BJ (cell line): ENCODE results near the gene LINC01488. TPM values are rescaled to one million over a fixed set of nuclear protein-coding genes. Genes with fewer than 3 reads are reported as not detected.

Experiments
- CTCF ChIA-PET: fragments of 350-600 bp; formaldehyde crosslinking; extraction: SDS; loops from one replicate; lab custom pipeline; 2021; ENCODE audit warnings: antibody characterized with exemption, inconsistent platforms; lab: Yijun Ruan, JAX
- POLR2A ChIA-PET: fragments of 300-600 bp; sonication (Branson Sonifier 250); formaldehyde crosslinking; extraction: SDS; loops from one replicate; lab custom pipeline; 2021; ENCODE audit warnings: antibody characterized with exemption; lab: Charles Lee
- DNase-seq: peaks from one replicate; pipeline ENCODE4 v3.0.0-alpha.2; 2011; ENCODE audit warnings: low read depth
- H3K27me3 ChIP-seq: 2 replicates; pipeline ENCODE4 v1.6.0; 2011; ENCODE audit warnings: low read length; ENCODE audit not compliant: control insufficient read depth, insufficient read depth
- H3K36me3 ChIP-seq: 2 replicates; pipeline ENCODE4 v1.5.1; 2011; ENCODE audit warnings: low read length; ENCODE audit not compliant: control insufficient read depth, insufficient read depth
- H3K4me3 ChIP-seq: 2 replicates; pipeline ENCODE4 v1.5.1; 2011; ENCODE audit warnings: low read depth, mild to moderate bottlenecking, control low read depth, low read length
- CTCF ChIP-seq: IDR thresholded peaks from 2 replicates; pipeline ENCODE4 v1.5.1; 2011; ENCODE audit warnings: low read depth, mild to moderate bottlenecking, control low read depth, inconsistent platforms, low read length, moderate library complexity; ENCODE audit not compliant: insufficient read depth
- polyA plus RNA-seq: library from polyadenylated mRNA; depleted of rRNA; stranded (reverse); fragments of >200 nt; gene quantifications from 2 replicates; pipeline ENCODE4 v1.2.3, GENCODE V29; 2011

LINC01488 gene
- polyA plus RNA-seq, 1 experiment: not detected

DNA sequence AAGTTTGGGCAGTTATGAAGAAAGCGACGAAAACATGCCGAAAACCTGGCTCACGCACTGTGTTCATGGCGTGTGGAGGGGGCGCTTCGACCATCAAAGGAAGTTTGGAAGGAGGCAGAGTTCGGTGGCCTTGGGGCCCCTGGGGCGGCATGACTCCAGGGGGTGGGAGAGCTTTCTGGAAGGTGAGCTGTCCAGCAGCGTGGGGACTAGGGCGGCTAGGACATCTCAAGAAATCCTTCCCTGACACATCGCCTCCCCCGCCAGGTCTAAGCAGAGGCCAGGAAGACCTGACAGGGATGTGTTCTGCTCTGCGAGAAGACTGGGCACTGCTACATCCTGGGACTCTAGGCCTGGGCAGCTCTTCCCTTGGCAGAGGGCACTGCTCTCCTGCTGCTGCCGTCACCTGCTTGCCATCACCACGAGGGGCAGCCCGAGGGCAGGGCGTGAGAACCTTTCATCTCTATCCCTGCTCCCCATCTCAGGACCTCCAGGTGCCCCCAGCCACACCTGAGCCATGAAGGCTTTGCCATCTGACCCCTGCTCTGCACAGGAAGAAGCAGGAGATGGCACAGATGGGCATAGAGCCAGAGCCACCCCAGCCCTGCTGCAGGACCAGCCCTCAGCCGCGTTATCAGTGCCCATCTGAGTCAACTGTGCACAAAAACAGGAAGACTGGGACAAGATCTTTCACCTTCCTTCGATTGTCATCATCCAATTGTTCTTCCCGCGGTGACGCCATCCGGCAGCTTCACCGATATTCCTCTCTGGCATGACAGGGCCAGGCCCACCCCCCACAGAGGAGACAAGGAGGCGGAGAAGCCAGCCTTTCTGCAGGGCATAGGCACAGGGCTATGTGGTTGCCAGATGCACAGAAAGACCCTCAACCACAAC, 12.7 kb downstream of the LINC01488 start:
- no peak for DNase-seq
- ChIA-PET POLR2A (no interaction called here), CTCF (interaction anchor here (0.6 kb wide), 1 partner anchor 363 kb away, joined by 3 read pairs; no protein-coding TSS in a partner anchor)
- Histone ChIP-seq H3K4me3 (no peak overlapping the region), H3K27me3 (no peaks in the 10 kb centered on the region; the same call in none of the 2 replicates), H3K36me3 (no peaks in the 10 kb centered on the region)
- TF ChIP-seq CTCF: no peak

DNA sequence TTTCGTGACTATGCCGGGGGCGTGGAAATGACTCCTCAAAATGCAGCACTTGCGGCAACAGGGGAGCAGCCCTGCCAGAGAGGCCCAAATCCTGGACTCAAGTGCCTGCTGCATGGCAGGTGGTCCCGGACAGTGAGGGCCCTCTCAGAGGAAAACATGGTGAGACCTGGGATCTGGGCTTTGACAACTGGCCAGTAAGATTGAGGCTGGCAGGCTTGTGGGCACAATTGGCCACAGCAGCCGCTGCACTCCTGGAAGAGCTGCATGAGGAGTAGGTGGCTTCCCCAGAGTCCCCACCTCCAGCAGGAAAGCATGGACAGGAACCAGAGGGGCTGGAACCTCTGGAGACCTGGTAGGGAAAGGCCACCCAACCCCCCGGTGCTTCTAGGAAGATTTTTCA, 13.4 kb downstream of the LINC01488 start:
- ChIA-PET POLR2A (no interaction called here), CTCF (no interaction called here)
- Histone ChIP-seq H3K36me3 (no peaks in the 10 kb centered on the region), H3K4me3 (no peak overlapping the region), H3K27me3 (no peaks in the 10 kb centered on the region; the same call in none of the 2 replicates)
- no peak for TF ChIP-seq CTCF
- DNase-seq: no peak

DNA sequence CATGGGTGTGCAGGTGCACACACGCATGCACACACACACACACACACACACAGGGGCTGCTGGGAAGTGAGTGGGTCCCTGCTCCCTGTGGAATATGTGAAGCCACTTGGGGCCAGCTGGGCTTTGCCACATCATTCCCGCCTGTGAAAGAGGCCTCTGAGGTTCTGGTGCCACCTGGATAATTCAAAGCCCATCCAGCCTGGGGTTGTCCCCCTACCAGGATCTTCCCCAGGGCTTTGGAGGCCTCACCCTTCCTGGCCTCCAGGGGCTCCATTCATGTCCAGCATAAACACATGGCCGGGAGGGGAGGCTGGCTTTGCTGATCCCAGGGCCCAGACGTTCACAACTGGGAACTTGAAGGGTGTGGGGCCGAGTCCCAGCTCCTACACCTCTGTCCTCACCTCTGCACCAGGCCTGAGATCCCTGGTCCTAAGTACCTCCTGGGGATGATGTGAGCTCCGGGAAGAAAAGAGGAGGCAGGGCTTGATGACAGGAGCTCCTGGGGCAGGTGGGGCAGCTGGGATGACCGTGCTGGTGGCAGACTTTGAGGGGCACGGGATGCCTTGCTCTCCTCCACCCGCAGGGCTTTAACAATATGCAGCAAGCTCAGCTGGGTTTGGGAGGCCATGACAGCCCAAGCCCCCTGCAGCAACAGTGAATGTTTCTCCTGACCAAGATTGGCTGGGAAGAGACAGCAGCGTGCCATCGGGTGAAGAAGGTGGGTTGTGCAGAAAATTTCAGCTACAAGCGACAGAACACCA, 14.2 kb downstream of the LINC01488 start:
- Histone ChIP-seq H3K36me3 (no peaks in the 10 kb centered on the region), H3K4me3 (no peak overlapping the region), H3K27me3 (no peaks in the 10 kb centered on the region; the same call in none of the 2 replicates)
- POLR2A ChIA-PET: no interaction called here
- TF ChIP-seq CTCF: no peak
- no peak for DNase-seq
- CTCF ChIA-PET: interaction anchor here (0.7 to 1.8 kb wide), 4 partner anchors 197 to 394 kb away, joined by 3 to 5 read pairs (median 4); no protein-coding TSS in a partner anchor

- H3K4me3 ChIP-seq: no peak overlapping the region
- no peaks in the 10 kb centered on the region; the same call in none of the 2 replicates for H3K27me3 ChIP-seq
- no peak for TF ChIP-seq CTCF
- POLR2A ChIA-PET: interaction anchor here (0.5 kb wide), 1 partner anchor 180 kb away, joined by 16 read pairs; no protein-coding TSS in a partner anchor
- no peak for DNase-seq
- no peaks in the 10 kb centered on the region for H3K36me3 ChIP-seq
- CTCF ChIA-PET: interaction anchor here (0.7 to 1.8 kb wide), 5 partner anchors 198 to 395 kb away, joined by 3 to 5 read pairs (median 5); no protein-coding TSS in a partner anchor
Measured at GRCh38 chr11:69496202-69496557, 14.7 kb downstream of the LINC01488 start.
